M059J (cell line): ENCODE data around the gene ADPRH. TPM values are rescaled to one million over a fixed set of nuclear protein-coding genes. Genes with fewer than 3 reads are reported as not detected.
"Not testable (repeated sequence)": the region's sequence is repeated elsewhere in the genome, so short reads cannot be mapped to it uniquely, and the experiment has no call there.

Experiments
- DNase-seq: peaks from one replicate; pipeline ENCODE4 v3.0.0-alpha.2; 2012; ENCODE audit warnings: low read depth
- total RNA-seq: library from RNA; depleted of rRNA; stranded (reverse); fragments of >200 nt; shearing (Covaris generic); gene quantifications from 2 replicates; pipeline ENCODE4 v1.2.3, GENCODE V29; 2014; rRNA removed

ADPRH gene
- total RNA-seq, result 1.0 and 1.1 TPM in 2 replicates

GRCh38 chr3:119579366-119580066 lies at the start of gene ADPRH:
TSS of gene ADPRH (plus strand) at chr3:119579492. CDS start at chr3:119582170, 2,678 bp downstream.
- DNase-seq, result peak; percentile 68

GRCh38 chr3:119529883-119530282 lies 49.4 kb upstream of the ADPRH start:
- no peak for DNase-seq

- DNase-seq, result no peak
Observed at GRCh38 chr3:119530456-119530855, 48.8 kb upstream of the ADPRH start.

- DNase-seq, result no peak
Observed at GRCh38 chr3:119531151-119531550, 48.1 kb upstream of the ADPRH start.

GRCh38 chr3:119534296-119534695 lies 45.0 kb upstream of the ADPRH start:
- DNase-seq, result no peak

GRCh38 chr3:119536757-119537156 lies 42.5 kb upstream of the ADPRH start:
- DNase-seq, result no peak

- DNase-seq, result no peak
Observed at GRCh38 chr3:119538772-119539171, 40.5 kb upstream of the ADPRH start.

- no peak for DNase-seq
Observed at GRCh38 chr3:119541547-119541946, 37.7 kb upstream of the ADPRH start.

GRCh38 chr3:119542168-119542767 lies 37.0 kb upstream of the ADPRH start:
- DNase-seq, result no peak

- no peak for DNase-seq
Observed at GRCh38 chr3:119543147-119543546, 36.1 kb upstream of the ADPRH start.

GRCh38 chr3:119547227-119547626 lies 32.1 kb upstream of the ADPRH start:
- no peak for DNase-seq

GRCh38 chr3:119548341-119548740 lies 31.0 kb upstream of the ADPRH start:
- no peak for DNase-seq

GRCh38 chr3:119550192-119550910 lies 28.9 kb upstream of the ADPRH start:
- DNase-seq, result peak; percentile 20

GRCh38 chr3:119551598-119551997 lies 27.7 kb upstream of the ADPRH start:
- DNase-seq, result no peak

- not testable (repeated sequence) for DNase-seq
Observed at GRCh38 chr3:119552928-119553327, 26.4 kb upstream of the ADPRH start.

- no peak for DNase-seq
Observed at GRCh38 chr3:119553823-119554415, 25.4 kb upstream of the ADPRH start.

GRCh38 chr3:119555309-119555735 lies 24.0 kb upstream of the ADPRH start:
- DNase-seq, result no peak

GRCh38 chr3:119555929-119556328 lies 23.4 kb upstream of the ADPRH start:
- no peak for DNase-seq

- DNase-seq, result no peak
Observed at GRCh38 chr3:119557192-119557876, 22.0 kb upstream of the ADPRH start.

GRCh38 chr3:119557877-119558269 lies 21.4 kb upstream of the ADPRH start:
- DNase-seq, result no peak

GRCh38 chr3:119558626-119559317 lies 20.5 kb upstream of the ADPRH start:
- no peak for DNase-seq
